Activated CD8-positive, alpha-beta memory T cell treated with anti-CD3 and anti-CD28 coated beads, Interleukin-2, amount 50 U/mL, for 1 hour (primary cell): ENCODE results near the gene ZDHHC13.

Experiments
- DNase-seq: peaks from one replicate; pipeline ENCODE4 v3.0.0-alpha.2; 2020; ENCODE audit errors: extremely low read depth

The ZDHHC13 gene

GRCh38 chr11:19201737-19202605 is 85.0 kb downstream of the ZDHHC13 start, which contains the start of gene CSRP3:
Gene CSRP3, minus strand, starts transcription at chr11:19201983. Its CDS starts 9,535 bp downstream, at chr11:19192448.
- DNase-seq: no peak

GRCh38 chr11:19204836-19205235 is 87.9 kb downstream of the ZDHHC13 start:
- DNase-seq: no peak

- DNase-seq: no peak
These were observed 91.2 kb downstream of the ZDHHC13 start for GRCh38 chr11:19208181-19208580.

GRCh38 chr11:19208959-19209546 is 92.1 kb downstream of the ZDHHC13 start:
- no peak for DNase-seq

- DNase-seq: no peak
These were observed 92.8 kb downstream of the ZDHHC13 start for GRCh38 chr11:19209617-19210370.

- DNase-seq: no peak
These were observed 99.1 kb downstream of the ZDHHC13 start for GRCh38 chr11:19216021-19216420.

GRCh38 chr11:19216709-19217374 is 99.9 kb downstream of the ZDHHC13 start:
- no peak for DNase-seq

GRCh38 chr11:19218216-19218615 is 101.2 kb downstream of the ZDHHC13 start:
- DNase-seq: no peak

GRCh38 chr11:19218786-19219460 is 102.0 kb downstream of the ZDHHC13 start:
- DNase-seq: no peak

- DNase-seq: no peak
These were observed 104.1 kb downstream of the ZDHHC13 start for GRCh38 chr11:19220903-19221724.

GRCh38 chr11:19225123-19225522 is 108.2 kb downstream of the ZDHHC13 start:
- no peak for DNase-seq

GRCh38 chr11:19225581-19225980 is 108.6 kb downstream of the ZDHHC13 start:
- no peak for DNase-seq
